GM12878 (cell line): ENCODE measurements around the gene ONECUT2. TPM values are rescaled to one million over a fixed set of nuclear protein-coding genes. Genes with fewer than 3 reads are reported as not detected.
"Not testable (repeated sequence)": the region's sequence is repeated elsewhere in the genome, so short reads cannot be mapped to it uniquely, and the experiment has no call there.

ENCODE experiments used
- ATAC-seq: fragments of 200-7000 bp; cut with Tn5 transposase; 3 replicates; pipeline ENCODE4 v1.9.1; 2020; ENCODE audit warnings: mild to moderate bottlenecking, moderate library complexity
- BruUV-seq: library from RNA; stranded (reverse); fragments of 400-500 nt; replicated peaks from 2 replicates; lab custom pipeline; 2021; lab: Mats Ljungman, UMichigan
- CTCF ChIA-PET: fragments of 300-600 bp; sonication (Branson Sonifier 250); formaldehyde crosslinking; extraction: SDS; loops from one replicate; lab custom pipeline; 2021; ENCODE audit warnings: inconsistent platforms; lab: Yijun Ruan, JAX
- POLR2A ChIA-PET: fragments of 350-600 bp; formaldehyde crosslinking; extraction: SDS; loops from one replicate; lab custom pipeline; 2021; ENCODE audit warnings: inconsistent platforms; lab: Charles Lee
- RAD21 ChIA-PET: fragments of 300-600 bp; sonication (Branson Sonifier 250); formaldehyde crosslinking; loops from one replicate; lab custom pipeline; 2023; ENCODE audit warnings: antibody characterized with exemption; ENCODE audit not compliant: unreplicated experiment; lab: Charles Lee
- SMC1A ChIA-PET: fragments of 300-600 bp; sonication (Branson Sonifier 250); formaldehyde crosslinking; loops from one replicate; lab custom pipeline; 2023; ENCODE audit not compliant: unreplicated experiment, uncharacterized antibody; lab: Charles Lee
- DNase-seq: peaks from one replicate; pipeline ENCODE4 v3.0.0-alpha.2; 2011; ENCODE audit warnings: low read depth, low spot score
- FAIRE-seq: peaks from 3 replicates; lab custom pipeline; 2011; peaks lifted over from hg19 to GRCh38; lab: Jason Lieb, UNC
- H2AFZ ChIP-seq: 2 replicates; pipeline ENCODE4 v1.6.0; 2011; ENCODE audit warnings: low read depth, low read length, control low read depth; ENCODE audit not compliant: control insufficient read depth
- H3K27ac ChIP-seq: 2 replicates; pipeline ENCODE4 v1.5.1; 2011; ENCODE audit warnings: control low read depth; ENCODE audit not compliant: control insufficient read depth, insufficient read depth
- H3K27me3 ChIP-seq, 2 experiments: replicated peaks in 1 of 2; 2 replicates each; pipeline versions ENCODE4 v1.6.0 to v1.6.1; 2011; ENCODE audit warnings: low read length in 1 of 2; ENCODE audit not compliant: control insufficient read depth in 2 of 2, insufficient read depth in 2 of 2
- H3K36me3 ChIP-seq, 2 experiments: 2 replicates each; pipeline ENCODE4 v1.5.1; 2011; ENCODE audit warnings: low read length in 1 of 2; ENCODE audit not compliant: control insufficient read depth in 2 of 2, insufficient read depth in 2 of 2
- H3K4me1 ChIP-seq: 2 replicates; pipeline ENCODE4 v1.6.1; 2011; ENCODE audit warnings: mild to moderate bottlenecking, low read length, moderate library complexity, mixed read lengths; ENCODE audit not compliant: control insufficient read depth, insufficient read depth
- H3K4me2 ChIP-seq: 2 replicates; pipeline ENCODE4 v1.6.0; 2011; ENCODE audit warnings: control low read depth; ENCODE audit not compliant: control insufficient read depth, insufficient read depth
- H3K4me3 ChIP-seq: fragments of 200-600 bp; sonication (generic); 2 replicates; pipeline ENCODE4 v1.5.1; 2016
- H3K79me2 ChIP-seq: 2 replicates; pipeline ENCODE4 v1.6.0; 2011; ENCODE audit warnings: low read length; ENCODE audit not compliant: control insufficient read depth, insufficient read depth
- H3K9ac ChIP-seq: 2 replicates; pipeline ENCODE4 v1.8.0; 2011; ENCODE audit warnings: low read length, control low read depth, mixed read lengths; ENCODE audit not compliant: control insufficient read depth, insufficient read depth
- H3K9me3 ChIP-seq: replicated peaks from 3 replicates; pipeline ENCODE4 v1.5.1; 2011; ENCODE audit warnings: mild to moderate bottlenecking, low read length; ENCODE audit not compliant: control insufficient read depth, insufficient read depth
- H4K20me1 ChIP-seq: 2 replicates; pipeline ENCODE4 v1.6.0; 2011; ENCODE audit not compliant: control insufficient read depth, insufficient read depth
- JUND ChIP-seq: IDR thresholded peaks from 2 replicates; pipeline ENCODE4 v1.6.1; 2012; ENCODE audit warnings: low read depth, mild to moderate bottlenecking, low read length, improper control_type of control experiment, moderate library complexity
- MEF2B ChIP-seq: fragments of 450-650 bp; IDR thresholded peaks from 2 replicates; pipeline ENCODE4 v1.6.1; 2018; ENCODE audit warnings: mild to moderate bottlenecking, moderate library complexity; ENCODE audit not compliant: partially characterized antibody, poor library complexity, severe bottlenecking
- MXI1 ChIP-seq: fragments of 150-350 bp; IDR thresholded peaks from 2 replicates; pipeline ENCODE4 v1.6.1; 2011; ENCODE audit warnings: low read depth, mild to moderate bottlenecking, inconsistent platforms, low read length, improper control_type of control experiment
- RAD51 ChIP-seq: fragments of 450-650 bp; IDR thresholded peaks from 2 replicates; pipeline ENCODE4 v1.6.1; 2016; ENCODE audit warnings: moderate library complexity, mild to moderate bottlenecking, inconsistent platforms
- SMAD1 ChIP-seq: fragments of 450-650 bp; IDR thresholded peaks from 2 replicates; pipeline ENCODE4 v1.6.1; 2018; ENCODE audit warnings: mild to moderate bottlenecking, low read depth; ENCODE audit not compliant: partially characterized antibody
- TCF3 ChIP-seq: IDR thresholded peaks from 2 replicates; pipeline ENCODE4 v1.6.1; 2012; ENCODE audit warnings: low read depth, mild to moderate bottlenecking, low read length, borderline replicate concordance; ENCODE audit not compliant: insufficient read depth
- ZBTB11 ChIP-seq: fragments of 450-650 bp; formaldehyde crosslinking; IDR thresholded peaks from 2 replicates; pipeline ENCODE4 v1.5.0; 2022; ENCODE audit warnings: mild to moderate bottlenecking, missing genetic modification characterization
- ZNF217 ChIP-seq: fragments of 450-650 bp; IDR thresholded peaks from 2 replicates; pipeline ENCODE4 v1.6.1; 2017; ENCODE audit warnings: antibody characterized with exemption, mild to moderate bottlenecking
- whole genome bisulfite sequencing: methylation state at CpG from one replicate; pipeline ENCODE4 v1.1.6; 2016; ENCODE audit warnings: low lambda C conversion rate; ENCODE audit not compliant: insufficient replicate concordance, insufficient coverage; ENCODE audit errors: missing lambda C conversion rate; 5-methylcytosine and 5-hydroxymethylcytosine counted together
- in situ Hi-C: fragments of 300-500 bp; cut with MboI; formaldehyde crosslinking; loops from 9 replicates; pipeline ENCODE4 v1.14.3; 2018; ENCODE audit warnings: mixed read lengths
- intact Hi-C: fragments of 100-400 bp; cut with micrococcal nuclease; formaldehyde crosslinking; loops from one replicate; pipeline ENCODE4 v1.14.2; 2022; ENCODE audit not compliant: unreplicated experiment
- polyA plus RNA-seq, 11 experiments: library from polyadenylated mRNA; depleted of rRNA in 4 of 11; unstranded in 6 of 11; stranded (reverse) in 5 of 11; fragments of >200 nt; fragmentation: Nextera tagmentation in 4 of 11; fragmentation: Illumina TruSeq in 1 of 11; extraction: Ambion mirVana in 4 of 11; extraction: Trizol in 1 of 11; gene quantifications; 1 replicate in 1 of 11; 2 replicates in 10 of 11; pipeline versions ENCODE4 v1.2.1 to v1.2.3, GENCODE V29; 2011 to 2016; ENCODE audit warnings: inconsistent platforms in 2 of 11, missing spikeins in 2 of 11, low read depth in 1 of 11
- total RNA-seq, 4 experiments: library from RNA; depleted of rRNA in 3 of 4; stranded (reverse); fragments of >200 nt in 3 of 4; fragmentation: Illumina TruSeq in 1 of 4; extraction: Trizol in 1 of 4; gene quantifications; 2 replicates each; pipeline versions ENCODE4 v1.2.1 to v1.2.3, GENCODE V29; 2013 to 2021
- TF ChIP-seq, protein P1 (sequence below): fragments of 450-650 bp; IDR thresholded peaks from 2 replicates; pipeline ENCODE4 v1.6.1; 2016; ENCODE audit warnings: mild to moderate bottlenecking

Gene ONECUT2
- total and polyA plus RNA-seq, 10 of the 15 experiments (the other 5 are each of a cell fraction or from before 2014, with no cell fraction given): 0.01 to 0.03 TPM; not detected in 8

GRCh38 chr18:57519668-57520424 is 84.7 kb downstream of the ONECUT2 start:
- 31% methylated on average over 7 of the region's 7 CpGs for WGBS
- FAIRE-seq: no peak

GRCh38 chr18:57522348-57522747 is 87.2 kb downstream of the ONECUT2 start:
- ATAC-seq, H3K9ac ChIP-seq, RAD21 ChIA-PET, H4K20me1 ChIP-seq, H3K27ac ChIP-seq, POLR2A ChIA-PET, SMC1A ChIA-PET, intact Hi-C loops, H2AFZ ChIP-seq, H3K9me3 ChIP-seq, in situ Hi-C loops, H3K27me3 ChIP-seq, BruUV-seq, H3K36me3 ChIP-seq, DNase-seq, H3K4me2 ChIP-seq, H3K79me2 ChIP-seq, H3K4me3 ChIP-seq, CTCF ChIA-PET, H3K4me1 ChIP-seq: not testable (repeated sequence)
- FAIRE-seq: peak; percentile 85

More at GRCh38 chr18:57519668-57520424, 84.7 kb downstream of the ONECUT2 start:
- POLR2A ChIA-PET: no interaction called here
- no peak for ATAC-seq
- no peaks in the 10 kb centered on the region for H3K9me3 ChIP-seq
- CTCF ChIA-PET: no interaction called here
- intact Hi-C loops: no loop called here
- no peak overlapping the region for H3K9ac ChIP-seq
- peaks cover 0 to 3% of the 10 kb centered on the region in 2 experiments; a peak in 1 of 4 replicates for H3K27me3 ChIP-seq
- RAD21 ChIA-PET: no interaction called here
- H3K79me2 ChIP-seq: no peaks in the 10 kb centered on the region
- no peak overlapping the region for H3K4me2 ChIP-seq
- H3K27ac ChIP-seq: no peak overlapping the region
- H4K20me1 ChIP-seq: no peaks in the 10 kb centered on the region
- no peak for TF ChIP-seq MXI1
- no peak for TF ChIP-seq ZBTB11 (CRISPR knock-in tag)
- TF ChIP-seq SMAD1: no peak
- TF ChIP-seq MEF2B: no peak
- TF ChIP-seq, protein P1, sequence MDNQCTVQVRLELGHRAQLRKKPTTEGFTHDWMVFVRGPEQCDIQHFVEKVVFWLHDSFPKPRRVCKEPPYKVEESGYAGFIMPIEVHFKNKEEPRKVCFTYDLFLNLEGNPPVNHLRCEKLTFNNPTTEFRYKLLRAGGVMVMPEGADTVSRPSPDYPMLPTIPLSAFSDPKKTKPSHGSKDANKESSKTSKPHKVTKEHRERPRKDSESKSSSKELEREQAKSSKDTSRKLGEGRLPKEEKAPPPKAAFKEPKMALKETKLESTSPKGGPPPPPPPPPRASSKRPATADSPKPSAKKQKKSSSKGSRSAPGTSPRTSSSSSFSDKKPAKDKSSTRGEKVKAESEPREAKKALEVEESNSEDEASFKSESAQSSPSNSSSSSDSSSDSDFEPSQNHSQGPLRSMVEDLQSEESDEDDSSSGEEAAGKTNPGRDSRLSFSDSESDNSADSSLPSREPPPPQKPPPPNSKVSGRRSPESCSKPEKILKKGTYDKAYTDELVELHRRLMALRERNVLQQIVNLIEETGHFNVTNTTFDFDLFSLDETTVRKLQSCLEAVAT: no peak
- TF ChIP-seq ZNF217: no peak
- TF ChIP-seq RAD51: no peak
- no peak for TF ChIP-seq JUND
- TF ChIP-seq TCF3: no peak
- TF ChIP-seq, all 136 proteins: peak for 0
- Histone ChIP-seq H3K4me1 (no peaks in the 10 kb centered on the region), H3K4me3 (no peak overlapping the region), H3K36me3 (no peaks in the 10 kb centered on the region), H2AFZ (no peak overlapping the region)
- SMC1A ChIA-PET: no interaction called here
- in situ Hi-C loops: no loop called here
- no peak for DNase-seq
- BruUV-seq: no TSS peak
